Measurements from ENCODE around the gene PARVG. TPM values are rescaled to one million over a fixed set of nuclear protein-coding genes. Genes with fewer than 3 reads are reported as not detected.

Gene PARVG, protein sequence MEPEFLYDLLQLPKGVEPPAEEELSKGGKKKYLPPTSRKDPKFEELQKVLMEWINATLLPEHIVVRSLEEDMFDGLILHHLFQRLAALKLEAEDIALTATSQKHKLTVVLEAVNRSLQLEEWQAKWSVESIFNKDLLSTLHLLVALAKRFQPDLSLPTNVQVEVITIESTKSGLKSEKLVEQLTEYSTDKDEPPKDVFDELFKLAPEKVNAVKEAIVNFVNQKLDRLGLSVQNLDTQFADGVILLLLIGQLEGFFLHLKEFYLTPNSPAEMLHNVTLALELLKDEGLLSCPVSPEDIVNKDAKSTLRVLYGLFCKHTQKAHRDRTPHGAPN
- not detected for polyA plus RNA-seq (2012; ENCODE audit: insufficient read depth, insufficient read length, low read depth)

DNA sequence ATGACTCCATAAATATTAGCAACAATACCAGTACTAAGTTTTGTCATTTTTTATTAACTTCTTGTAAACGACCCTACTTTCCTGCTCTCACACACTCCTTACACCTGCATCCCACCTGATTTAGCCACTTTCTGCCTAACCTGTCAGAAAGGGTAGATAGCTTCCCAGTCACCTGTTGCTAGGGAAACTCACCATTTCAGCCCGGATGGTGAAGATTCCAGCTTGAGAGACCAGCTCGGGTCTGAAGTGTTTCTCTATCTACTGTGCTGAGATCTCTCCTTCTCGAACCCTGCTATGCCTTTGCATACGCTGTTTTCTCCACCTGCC lies at the start of gene PARVG:
PARVG (plus strand) TSS at position 220 of the 327 bp plus-strand sequence. CDS start 2,405 bp downstream, outside the sequence.
- H3K4me3 ChIP-seq (ENCODE audit: low read depth, low read length), result no peak within 1 kb of the TSS
- H3K9me3 ChIP-seq, result no peaks in the 10 kb centered on the region
- H3K36me3 ChIP-seq, result no peaks in the 10 kb centered on the region
- no peaks in the 10 kb centered on the region for H3K4me1 ChIP-seq
- no peak for DNase-seq
- TF ChIP-seq, protein P1, sequence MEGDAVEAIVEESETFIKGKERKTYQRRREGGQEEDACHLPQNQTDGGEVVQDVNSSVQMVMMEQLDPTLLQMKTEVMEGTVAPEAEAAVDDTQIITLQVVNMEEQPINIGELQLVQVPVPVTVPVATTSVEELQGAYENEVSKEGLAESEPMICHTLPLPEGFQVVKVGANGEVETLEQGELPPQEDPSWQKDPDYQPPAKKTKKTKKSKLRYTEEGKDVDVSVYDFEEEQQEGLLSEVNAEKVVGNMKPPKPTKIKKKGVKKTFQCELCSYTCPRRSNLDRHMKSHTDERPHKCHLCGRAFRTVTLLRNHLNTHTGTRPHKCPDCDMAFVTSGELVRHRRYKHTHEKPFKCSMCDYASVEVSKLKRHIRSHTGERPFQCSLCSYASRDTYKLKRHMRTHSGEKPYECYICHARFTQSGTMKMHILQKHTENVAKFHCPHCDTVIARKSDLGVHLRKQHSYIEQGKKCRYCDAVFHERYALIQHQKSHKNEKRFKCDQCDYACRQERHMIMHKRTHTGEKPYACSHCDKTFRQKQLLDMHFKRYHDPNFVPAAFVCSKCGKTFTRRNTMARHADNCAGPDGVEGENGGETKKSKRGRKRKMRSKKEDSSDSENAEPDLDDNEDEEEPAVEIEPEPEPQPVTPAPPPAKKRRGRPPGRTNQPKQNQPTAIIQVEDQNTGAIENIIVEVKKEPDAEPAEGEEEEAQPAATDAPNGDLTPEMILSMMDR (IDR thresholded peaks at IDR 0.05; ENCODE audit: low read depth, low read length), result no peak
- H3K27me3 ChIP-seq, result peaks cover 28% of the 10 kb centered on the region

DNA sequence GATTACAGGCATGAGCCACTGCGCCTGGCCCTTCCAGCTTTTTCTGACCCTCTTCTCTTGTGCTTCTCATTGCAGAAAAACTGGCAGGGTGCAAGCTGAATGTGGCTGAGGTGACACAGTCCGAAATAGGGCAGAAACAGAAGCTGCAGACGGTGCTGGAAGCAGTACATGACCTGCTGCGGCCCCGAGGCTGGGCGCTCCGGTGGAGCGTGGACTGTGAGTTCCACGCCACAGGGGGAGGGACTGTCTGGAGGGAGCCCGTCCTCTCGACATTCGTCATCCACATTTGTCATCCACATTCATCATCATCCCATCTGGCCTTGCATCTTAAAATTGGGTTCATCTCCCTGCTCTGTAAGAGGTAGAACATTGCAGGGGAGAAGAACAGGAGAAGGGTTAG lies 49.3 kb upstream of the PARVG start:
- Histone ChIP-seq H3K9me3 (no peaks in the 10 kb centered on the region; the same call in 1 of the 2 replicates), H3K27me3 (no peaks in the 10 kb centered on the region), H3K36me3 (no peaks in the 10 kb centered on the region), H3K4me1 (peaks cover 7% of the 10 kb centered on the region; the same call in 1 of the 2 replicates), H3K4me3 (ENCODE audit: low read depth, low read length) (no peak overlapping the region)
- DNase-seq, result no peak
- TF ChIP-seq, protein P1 (IDR thresholded peaks at IDR 0.05; ENCODE audit: low read depth, low read length), result no peak

DNA sequence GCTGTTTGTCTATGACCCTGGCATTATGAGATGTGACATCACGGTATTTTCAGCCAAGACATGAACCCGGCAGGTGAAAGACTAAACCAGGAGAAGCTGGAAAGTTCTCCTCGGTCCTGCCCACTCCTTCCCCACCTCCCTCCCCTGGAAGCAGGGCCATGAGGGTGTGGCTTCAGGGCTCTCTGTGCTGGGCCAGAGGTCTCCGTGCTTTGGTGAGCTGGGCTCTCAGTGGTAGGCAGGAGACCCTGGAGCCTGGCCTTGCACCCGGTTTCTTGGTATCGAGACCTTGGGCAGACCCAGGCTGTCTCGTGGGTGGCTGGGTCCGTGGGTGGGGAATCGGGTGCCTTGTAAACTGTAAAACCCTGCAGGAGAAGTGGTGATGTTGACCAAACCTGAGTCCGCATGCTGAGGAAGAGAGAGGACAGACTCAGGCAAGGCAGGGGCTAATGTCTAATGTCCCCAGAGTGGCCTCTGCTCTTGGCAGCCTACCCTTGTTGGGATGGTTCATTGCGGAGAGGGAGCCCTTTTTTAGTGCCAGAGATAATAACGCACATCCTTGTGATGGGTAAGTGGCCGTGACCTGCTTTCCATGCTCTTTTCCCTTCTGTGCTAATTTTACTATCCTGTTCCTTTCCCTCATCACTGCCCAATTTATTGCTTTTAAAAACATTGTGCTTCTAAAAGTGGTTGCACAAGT lies 48.6 kb upstream of the PARVG start:
- Histone ChIP-seq H3K36me3 (no peaks in the 10 kb centered on the region), H3K4me1 (peaks cover 7% of the 10 kb centered on the region; the same call in 1 of the 2 replicates), H3K4me3 (ENCODE audit: low read depth, low read length) (no peak overlapping the region), H3K9me3 (peaks cover 2% of the 10 kb centered on the region; the same call in 1 of the 2 replicates), H3K27me3 (no peaks in the 10 kb centered on the region)
- DNase-seq, result no peak
- TF ChIP-seq, protein P1 (IDR thresholded peaks at IDR 0.05; ENCODE audit: low read depth, low read length), result no peak

DNA sequence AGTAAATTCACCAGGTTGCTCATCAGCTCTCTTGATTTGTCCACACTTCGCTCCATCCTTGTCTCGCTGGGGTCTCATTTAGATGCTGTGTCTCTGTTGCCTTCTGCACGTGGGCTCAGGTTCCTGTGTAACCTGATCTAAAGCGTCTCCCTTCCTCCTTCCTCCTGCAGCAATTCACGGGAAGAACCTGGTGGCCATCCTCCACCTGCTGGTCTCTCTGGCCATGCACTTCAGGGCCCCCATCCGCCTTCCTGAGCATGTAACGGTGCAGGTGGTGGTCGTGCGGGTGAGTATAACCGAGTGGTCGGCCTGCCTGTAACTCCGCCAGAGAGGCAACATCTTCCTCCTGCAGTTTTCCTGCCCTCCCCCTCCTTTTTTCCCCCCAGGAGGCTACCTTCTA lies 48.0 kb upstream of the PARVG start:
- TF ChIP-seq, protein P1 (IDR thresholded peaks at IDR 0.05; ENCODE audit: low read depth, low read length), result no peak
- no peaks in the 10 kb centered on the region for H3K36me3 ChIP-seq
- no peaks in the 10 kb centered on the region for H3K27me3 ChIP-seq
- no peak overlapping the region for H3K4me3 ChIP-seq (ENCODE audit: low read depth, low read length)
- H3K4me1 ChIP-seq, result peaks cover 7% of the 10 kb centered on the region; the same call in 1 of the 2 replicates
- H3K9me3 ChIP-seq, result peaks cover 4% of the 10 kb centered on the region; the same call in 1 of the 2 replicates
- DNase-seq, result no peak

DNA sequence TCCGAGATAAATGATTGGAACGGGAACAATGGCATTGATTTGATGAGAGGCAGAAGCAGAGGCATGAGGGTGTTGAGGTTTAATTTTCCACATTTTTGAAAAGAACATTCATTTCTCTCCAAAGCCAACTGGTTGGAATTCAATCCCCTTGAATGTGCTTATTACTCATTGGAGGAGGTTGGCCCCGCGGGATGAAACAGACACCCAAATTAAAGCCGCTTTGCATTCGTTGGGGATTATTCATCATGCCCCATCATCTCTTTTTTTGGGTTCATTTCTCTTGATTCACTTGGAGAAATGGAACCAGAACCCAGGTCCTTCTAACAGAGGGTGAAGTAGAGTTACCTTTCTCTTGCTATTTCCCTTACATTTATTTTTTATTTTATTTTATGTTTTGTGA lies 47.6 kb upstream of the PARVG start:
- H3K36me3 ChIP-seq, result no peaks in the 10 kb centered on the region
- no peak for DNase-seq
- H3K27me3 ChIP-seq, result no peaks in the 10 kb centered on the region
- H3K9me3 ChIP-seq, result peaks cover 8% of the 10 kb centered on the region; the same call in 1 of the 2 replicates
- H3K4me3 ChIP-seq (ENCODE audit: low read depth, low read length), result no peak overlapping the region
- H3K4me1 ChIP-seq, result peaks cover 7% of the 10 kb centered on the region; the same call in 1 of the 2 replicates
- TF ChIP-seq, protein P1 (IDR thresholded peaks at IDR 0.05; ENCODE audit: low read depth, low read length), result no peak

All from BE2C (cell line).